HepG2 (cell line): ENCODE results near the gene RBP5. TPM values are rescaled to one million over a fixed set of nuclear protein-coding genes. Genes with fewer than 3 reads are reported as not detected.

ENCODE experiments used
- AFF4 ChIP-seq: sonication (generic); formaldehyde crosslinking; IDR thresholded peaks from 2 replicates; pipeline ENCODE4 v1.4.0; 2020; ENCODE audit warnings: missing genetic modification reagents
- ESRRA ChIP-seq: sonication (generic); formaldehyde crosslinking; IDR thresholded peaks from 2 replicates; pipeline ENCODE4 v1.5.1; 2020; ENCODE audit warnings: mild to moderate bottlenecking, low read depth, missing genetic modification reagents
- GATAD1 ChIP-seq: IDR thresholded peaks from 2 replicates; pipeline ENCODE4 v1.6.1; 2016; ENCODE audit warnings: missing genetic modification reagents, missing compliant biosample characterization
- GMEB1 ChIP-seq: sonication (generic); formaldehyde crosslinking; IDR thresholded peaks from 2 replicates; pipeline ENCODE4 v1.5.1; 2020; ENCODE audit warnings: missing genetic modification reagents, mild to moderate bottlenecking, borderline replicate concordance
- ISL2 ChIP-seq: sonication (generic); formaldehyde crosslinking; IDR thresholded peaks from 2 replicates; pipeline ENCODE4 v1.5.0; 2020; ENCODE audit warnings: missing genetic modification reagents
- MTA1 ChIP-seq: sonication (generic); formaldehyde crosslinking; IDR thresholded peaks from 2 replicates; pipeline ENCODE4 v1.4.0; 2020; ENCODE audit warnings: missing genetic modification reagents, mild to moderate bottlenecking, borderline replicate concordance
- PITX1 ChIP-seq: sonication (generic); formaldehyde crosslinking; IDR thresholded peaks from 2 replicates; pipeline ENCODE4 v1.5.1; 2020; ENCODE audit warnings: mild to moderate bottlenecking, missing genetic modification reagents
- RCOR2 ChIP-seq: IDR thresholded peaks from 2 replicates; pipeline ENCODE4 v1.6.1; 2016; ENCODE audit warnings: missing biosample characterization, missing genetic modification reagents
- RXRA ChIP-seq: sonication (generic); formaldehyde crosslinking; IDR thresholded peaks from 2 replicates; pipeline ENCODE4 v1.5.1; 2020; ENCODE audit warnings: missing genetic modification reagents
- SMARCE1 ChIP-seq: fragments of 450-650 bp; IDR thresholded peaks from 2 replicates; pipeline ENCODE4 v1.6.1; 2017; ENCODE audit warnings: borderline replicate concordance
- TRIM24 ChIP-seq: sonication (generic); formaldehyde crosslinking; IDR thresholded peaks from 2 replicates; pipeline ENCODE4 v1.8.0; 2022; ENCODE audit warnings: mild to moderate bottlenecking, missing genetic modification reagents
- ZBTB44 ChIP-seq: sonication (generic); formaldehyde crosslinking; IDR thresholded peaks from 2 replicates; pipeline ENCODE4 v1.4.0; 2020; ENCODE audit warnings: missing genetic modification reagents
- ZNF142 ChIP-seq: sonication (generic); formaldehyde crosslinking; IDR thresholded peaks from 2 replicates; pipeline ENCODE4 v1.4.0; 2020; ENCODE audit warnings: missing genetic modification reagents
- ZNF224 ChIP-seq: sonication (generic); formaldehyde crosslinking; IDR thresholded peaks from 2 replicates; pipeline ENCODE4 v1.5.0; 2020; ENCODE audit warnings: mild to moderate bottlenecking, missing genetic modification reagents
- ZNF24 ChIP-seq: fragments of 450-650 bp; IDR thresholded peaks from 2 replicates; pipeline ENCODE4 v1.6.1; 2017; ENCODE audit warnings: antibody characterized with exemption, mild to moderate bottlenecking
- ZNF343 ChIP-seq: sonication (generic); formaldehyde crosslinking; IDR thresholded peaks from 2 replicates; pipeline ENCODE4 v1.4.0; 2020; ENCODE audit warnings: mild to moderate bottlenecking, missing genetic modification reagents
- ZNF788 ChIP-seq: sonication (generic); formaldehyde crosslinking; IDR thresholded peaks from 2 replicates; pipeline ENCODE4 v1.5.0; 2020; ENCODE audit warnings: mild to moderate bottlenecking, missing genetic modification reagents, borderline replicate concordance
- polyA plus RNA-seq, 8 experiments: library from polyadenylated mRNA; depleted of rRNA in 3 of 8; stranded (reverse) in 7 of 8; unstranded in 1 of 8; fragments of >200 nt; fragmentation: Illumina TruSeq in 4 of 8; extraction: Trizol in 4 of 8; gene quantifications; 2 replicates each; pipeline versions ENCODE4 v1.2.1 to v1.2.3, GENCODE V29; 2011 to 2016; ENCODE audit warnings: low read depth in 4 of 8, missing spikeins in 1 of 8, mixed read lengths in 1 of 8; ENCODE audit not compliant: insufficient read depth in 1 of 8
- total RNA-seq, 5 experiments: library from RNA; depleted of rRNA; stranded (reverse); fragments of >200 nt; fragmentation: Illumina TruSeq; extraction: Trizol; gene quantifications; 2 replicates each; pipeline ENCODE4 v1.2.3, GENCODE V29; 2016; ENCODE audit warnings: low read depth in 1 of 5

Gene RBP5
- total and polyA plus RNA-seq, 2 of the 13 experiments (the other 11 are each of a cell fraction or from before 2014, with no cell fraction given) = 13.8 to 19.8 TPM

GRCh38 chr12:7130701-7131501 is 2.2 kb upstream of the RBP5 start (continued):
- 0 out of 2 replicates have a peak, but pooled peaks have one; percentile 23 for TF ChIP-seq GATAD1 (CRISPR knock-in tag)
- TF ChIP-seq ZNF142 (CRISPR knock-in tag) = no peak
- no peak for TF ChIP-seq AFF4 (CRISPR knock-in tag)
- 0 out of 2 replicates have a peak, but pooled peaks have one; percentile 43 for TF ChIP-seq PITX1 (CRISPR knock-in tag)
- no peak for TF ChIP-seq MTA1 (CRISPR knock-in tag)
- TF ChIP-seq RXRA = no peak
- TF ChIP-seq RCOR2 (CRISPR knock-in tag) = no peak
- no peak for TF ChIP-seq ZNF224 (CRISPR knock-in tag)
- no peak for TF ChIP-seq ESRRA (CRISPR knock-in tag)
- TF ChIP-seq ZNF788 (CRISPR knock-in tag) = no peak
- no peak for TF ChIP-seq TRIM24 (CRISPR knock-in tag)
- TF ChIP-seq SMARCE1 = no peak
- no peak for TF ChIP-seq ISL2 (CRISPR knock-in tag)
- no peak for TF ChIP-seq GMEB1
- TF ChIP-seq ZNF24 = no peak
- no peak for TF ChIP-seq ZBTB44 (CRISPR knock-in tag)
- TF ChIP-seq ZNF343 (CRISPR knock-in tag) = 0 out of 2 replicates have a peak, but pooled peaks have one; percentile 11
